HepG2 (cell line): ENCODE data around the gene MARK4. TPM values are rescaled to one million over a fixed set of nuclear protein-coding genes. Genes with fewer than 3 reads are reported as not detected.
A peak's percentile ranks its signal among the peaks of the same experiment; 100 is the strongest.

Source experiments
- ATAC-seq: fragments of 200-7000 bp; cut with Tn5 transposase; 3 replicates; pipeline ENCODE4 v1.9.1; 2020; ENCODE audit warnings: mild to moderate bottlenecking, moderate library complexity
- BruUV-seq: library from RNA; stranded (reverse); fragments of 400-500 nt; replicated peaks from 2 replicates; lab custom pipeline; 2021; lab: Mats Ljungman, UMichigan
- CTCF ChIA-PET: fragments of 300-600 bp; formaldehyde crosslinking; extraction: SDS; loops from one replicate; lab custom pipeline; 2021; ENCODE audit warnings: low total read pairs, inconsistent platforms, low intra/inter-chr PET ratio; lab: Yijun Ruan, JAX
- POLR2A ChIA-PET: fragments of 350-600 bp; sonication (Branson Sonifier 250); formaldehyde crosslinking; loops from one replicate; lab custom pipeline; 2020; ENCODE audit warnings: antibody characterized with exemption, inconsistent platforms; lab: Yijun Ruan, JAX
- DNase-seq: peaks from one replicate; pipeline ENCODE4 v3.0.0-alpha.2; 2015; ENCODE audit warnings: low spot score
- FAIRE-seq: peaks from 3 replicates; lab custom pipeline; 2011; peaks lifted over from hg19 to GRCh38; lab: Jason Lieb, UNC
- H2AFZ ChIP-seq: one replicate; pipeline ENCODE4 v1.6.1; 2011; ENCODE audit warnings: low read length, inconsistent platforms
- H3K27ac ChIP-seq: fragments of 300-600 bp; 3 replicates; pipeline ENCODE4 v1.8.0; 2011; ENCODE audit warnings: mixed run types, mild to moderate bottlenecking, mixed read lengths, low read length, inconsistent platforms; ENCODE audit not compliant: insufficient read depth; ENCODE audit errors: extremely low read length
- H3K27me3 ChIP-seq, 2 experiments: fragments of 200-600 bp in 1 of 2; 2 replicates in 1 of 2; 3 replicates in 1 of 2; pipeline versions ENCODE4 v1.6.0 to v1.8.0; 2011; ENCODE audit warnings: low read length in 2 of 2, mild to moderate bottlenecking in 2 of 2, moderate library complexity in 2 of 2, inconsistent platforms in 1 of 2; ENCODE audit not compliant: insufficient read depth in 2 of 2, control insufficient read depth in 1 of 2
- H3K36me3 ChIP-seq, 2 experiments: fragments of 200-600 bp in 1 of 2; replicated peaks in 1 of 2; 2 replicates in 1 of 2; 3 replicates in 1 of 2; pipeline versions ENCODE4 v1.5.1 to v1.8.0; 2011; ENCODE audit warnings: low read length in 2 of 2, inconsistent platforms in 1 of 2; ENCODE audit not compliant: insufficient read depth in 2 of 2, control insufficient read depth in 1 of 2
- H3K4me1 ChIP-seq: 2 replicates; pipeline ENCODE4 v1.5.1; 2012; ENCODE audit warnings: low read length, inconsistent platforms; ENCODE audit not compliant: insufficient read depth
- H3K4me2 ChIP-seq: 2 replicates; pipeline ENCODE4 v1.6.0; 2011; ENCODE audit warnings: low read depth, low read length, inconsistent platforms
- H3K4me3 ChIP-seq, 3 experiments: fragments of 200-600 bp in 1 of 3; sonication (generic), shearing (Covaris generic) in 1 of 3; replicated peaks in 1 of 3; 2 replicates each; pipeline ENCODE4 v1.5.1; 2011 to 2016; ENCODE audit warnings: low read length in 3 of 3, inconsistent platforms in 2 of 3, low read depth in 2 of 3, mild to moderate bottlenecking in 2 of 3, control low read depth in 1 of 3, mixed read lengths in 1 of 3; ENCODE audit not compliant: insufficient read depth in 1 of 3
- H3K79me2 ChIP-seq: one replicate; pipeline ENCODE4 v1.6.1; 2011; ENCODE audit warnings: low read length, inconsistent platforms; ENCODE audit not compliant: insufficient read depth
- H3K9ac ChIP-seq: 2 replicates; pipeline ENCODE4 v1.6.0; 2011; ENCODE audit warnings: mild to moderate bottlenecking, low read depth, low read length, inconsistent platforms; ENCODE audit not compliant: insufficient read depth
- H3K9me3 ChIP-seq: 2 replicates; pipeline ENCODE4 v1.5.1; 2012; ENCODE audit warnings: mild to moderate bottlenecking, low read length
- H4K20me1 ChIP-seq: 2 replicates; pipeline ENCODE4 v1.6.0; 2011; ENCODE audit warnings: inconsistent platforms, mild to moderate bottlenecking, low read length, moderate library complexity; ENCODE audit not compliant: insufficient read depth
- BCL3 ChIP-seq: sonication (generic); formaldehyde crosslinking; IDR thresholded peaks from 2 replicates; pipeline ENCODE4 v1.5.1; 2020; ENCODE audit warnings: mild to moderate bottlenecking, missing genetic modification reagents, moderate library complexity
- EZH2 ChIP-seq: conservative IDR thresholded peaks from 2 replicates; pipeline ENCODE4 v1.6.1; 2012; ENCODE audit warnings: mild to moderate bottlenecking, low read depth, low read length, moderate library complexity
- KDM3A ChIP-seq: IDR thresholded peaks from 2 replicates; pipeline ENCODE4 v1.6.1; 2018; ENCODE audit warnings: low read depth, missing compliant biosample characterization
- WGBS: methylation state at CpG from one replicate; pipeline ENCODE4 v1.1.6; 2017; ENCODE audit warnings: low lambda C conversion rate; 5-methylcytosine and 5-hydroxymethylcytosine counted together
- in situ Hi-C: cut with HindIII; loops from 2 replicates; pipeline ENCODE4 v1.10.0; 2017; ENCODE audit warnings: low pct_unique_long_range_greater_than_20kb; ENCODE audit not compliant: extremely low pct_ligation_motif_present
- intact Hi-C: fragments of 100-400 bp; cut with micrococcal nuclease; formaldehyde crosslinking; loops from one replicate; pipeline ENCODE4 v1.10.0; 2022; ENCODE audit not compliant: unreplicated experiment
- polyA plus RNA-seq, 8 experiments: library from polyadenylated mRNA; depleted of rRNA in 3 of 8; stranded (reverse) in 7 of 8; unstranded in 1 of 8; fragments of >200 nt; fragmentation: Illumina TruSeq in 4 of 8; extraction: Trizol in 4 of 8; gene quantifications; 2 replicates each; pipeline versions ENCODE4 v1.2.1 to v1.2.3, GENCODE V29; 2011 to 2016; ENCODE audit warnings: low read depth in 4 of 8, missing spikeins in 1 of 8, mixed read lengths in 1 of 8; ENCODE audit not compliant: insufficient read depth in 1 of 8
- total RNA-seq, 5 experiments: library from RNA; depleted of rRNA; stranded (reverse); fragments of >200 nt; fragmentation: Illumina TruSeq; extraction: Trizol; gene quantifications; 2 replicates each; pipeline ENCODE4 v1.2.3, GENCODE V29; 2016; ENCODE audit warnings: low read depth in 1 of 5
- TF ChIP-seq, protein P1 (sequence below): sonication (generic); formaldehyde crosslinking; IDR thresholded peaks from 2 replicates; pipeline ENCODE4 v1.5.1; 2020; ENCODE audit warnings: mild to moderate bottlenecking, missing genetic modification reagents, moderate library complexity

Gene MARK4
- total and polyA plus RNA-seq, 2 of the 13 experiments (the other 11 are each of a cell fraction or from before 2014, with no cell fraction given) = 7.0 to 12.2 TPM

- peak; percentile 28 for ATAC-seq
- no peak for FAIRE-seq
- 0 out of 2 replicates have a peak, but pooled peaks cover 8% of the 10 kb centered on the region for H3K4me1 ChIP-seq
- no TSS peak for BruUV-seq
- CTCF ChIA-PET = no interaction called here
- no peak overlapping the region for H2AFZ ChIP-seq
- intact Hi-C loops = no loop called here
- no peaks in the 10 kb centered on the region for H3K9me3 ChIP-seq
- POLR2A ChIA-PET = no interaction called here
- H4K20me1 ChIP-seq = no peaks in the 10 kb centered on the region
- no peak overlapping the region for H3K9ac ChIP-seq
- peaks cover 15 to 64% of the 10 kb centered on the region in 2 experiments for H3K27me3 ChIP-seq
- no peaks in the 10 kb centered on the region for H3K36me3 ChIP-seq
- TF ChIP-seq KDM3A (CRISPR knock-in tag) (no peak), EZH2 (peak; percentile 97), BCL3 (CRISPR knock-in tag) (0 out of 2 replicates have a peak, but pooled peaks have one; percentile 34)
- TF ChIP-seq, protein P1, sequence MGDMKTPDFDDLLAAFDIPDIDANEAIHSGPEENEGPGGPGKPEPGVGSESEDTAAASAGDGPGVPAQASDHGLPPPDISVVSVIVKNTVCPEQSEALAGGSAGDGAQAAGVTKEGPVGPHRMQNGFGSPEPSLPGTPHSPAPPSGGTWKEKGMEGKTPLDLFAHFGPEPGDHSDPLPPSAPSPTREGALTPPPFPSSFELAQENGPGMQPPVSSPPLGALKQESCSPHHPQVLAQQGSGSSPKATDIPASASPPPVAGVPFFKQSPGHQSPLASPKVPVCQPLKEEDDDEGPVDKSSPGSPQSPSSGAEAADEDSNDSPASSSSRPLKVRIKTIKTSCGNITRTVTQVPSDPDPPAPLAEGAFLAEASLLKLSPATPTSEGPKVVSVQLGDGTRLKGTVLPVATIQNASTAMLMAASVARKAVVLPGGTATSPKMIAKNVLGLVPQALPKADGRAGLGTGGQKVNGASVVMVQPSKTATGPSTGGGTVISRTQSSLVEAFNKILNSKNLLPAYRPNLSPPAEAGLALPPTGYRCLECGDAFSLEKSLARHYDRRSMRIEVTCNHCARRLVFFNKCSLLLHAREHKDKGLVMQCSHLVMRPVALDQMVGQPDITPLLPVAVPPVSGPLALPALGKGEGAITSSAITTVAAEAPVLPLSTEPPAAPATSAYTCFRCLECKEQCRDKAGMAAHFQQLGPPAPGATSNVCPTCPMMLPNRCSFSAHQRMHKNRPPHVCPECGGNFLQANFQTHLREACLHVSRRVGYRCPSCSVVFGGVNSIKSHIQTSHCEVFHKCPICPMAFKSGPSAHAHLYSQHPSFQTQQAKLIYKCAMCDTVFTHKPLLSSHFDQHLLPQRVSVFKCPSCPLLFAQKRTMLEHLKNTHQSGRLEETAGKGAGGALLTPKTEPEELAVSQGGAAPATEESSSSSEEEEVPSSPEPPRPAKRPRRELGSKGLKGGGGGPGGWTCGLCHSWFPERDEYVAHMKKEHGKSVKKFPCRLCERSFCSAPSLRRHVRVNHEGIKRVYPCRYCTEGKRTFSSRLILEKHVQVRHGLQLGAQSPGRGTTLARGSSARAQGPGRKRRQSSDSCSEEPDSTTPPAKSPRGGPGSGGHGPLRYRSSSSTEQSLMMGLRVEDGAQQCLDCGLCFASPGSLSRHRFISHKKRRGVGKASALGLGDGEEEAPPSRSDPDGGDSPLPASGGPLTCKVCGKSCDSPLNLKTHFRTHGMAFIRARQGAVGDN (CRISPR knock-in tag) = peak; percentile 38; the same call in 1 of the 2 replicates
- TF ChIP-seq, all 625 proteins: peak for 3
- DNase-seq = no peak
- 63% methylated on average over 8 of the region's 46 CpGs for WGBS
- Histone ChIP-seq H3K4me3 (peak overlapping the region in 1 of 3 experiments; percentile 10; a peak in 1 of 6 replicates), H3K27ac (no peak overlapping the region), H3K79me2 (no peaks in the 10 kb centered on the region), H3K4me2 (peak overlapping the region; percentile 45; the same call in 1 of the 2 replicates)
- in situ Hi-C loops = no loop called here
Observed at GRCh38 chr19:45217193-45217956, 33.7 kb upstream of the MARK4 start.
